WERI-Rb-1 (cell line): ENCODE measurements around the gene NCS1.

Experiments
- DNase-seq: peaks from one replicate; pipeline ENCODE4 v3.0.0-alpha.2; 2020
- H3K27ac ChIP-seq: fragments of 250-450 bp; sonication (Bioruptor Pico); 2 replicates; pipeline ENCODE4 v1.5.1; 2020; ENCODE audit warnings: mild to moderate bottlenecking, moderate library complexity
- H3K27me3 ChIP-seq: fragments of 250-450 bp; sonication (Bioruptor Pico); 2 replicates; pipeline ENCODE4 v1.5.1; 2021; ENCODE audit warnings: mild to moderate bottlenecking, low read depth, moderate library complexity; ENCODE audit not compliant: insufficient read depth, severe bottlenecking
- H3K36me3 ChIP-seq: fragments of 250-450 bp; sonication (Bioruptor Pico); 2 replicates; pipeline ENCODE4 v1.5.1; 2020; ENCODE audit warnings: mild to moderate bottlenecking, moderate library complexity
- H3K4me3 ChIP-seq: 2 replicates; pipeline ENCODE4 v1.5.1; 2011; ENCODE audit warnings: low read depth, mild to moderate bottlenecking, control low read depth, low read length
- H3K9me3 ChIP-seq: fragments of 250-450 bp; sonication (Bioruptor Pico); 2 replicates; pipeline ENCODE4 v1.5.1; 2021; ENCODE audit warnings: mild to moderate bottlenecking, moderate library complexity; ENCODE audit not compliant: severe bottlenecking
- TF ChIP-seq, protein P1 (sequence below): IDR thresholded peaks from 2 replicates; pipeline ENCODE4 v1.5.1; 2011; ENCODE audit warnings: low read depth, mild to moderate bottlenecking, control low read depth, inconsistent platforms, low read length

NCS1 gene

DNA sequence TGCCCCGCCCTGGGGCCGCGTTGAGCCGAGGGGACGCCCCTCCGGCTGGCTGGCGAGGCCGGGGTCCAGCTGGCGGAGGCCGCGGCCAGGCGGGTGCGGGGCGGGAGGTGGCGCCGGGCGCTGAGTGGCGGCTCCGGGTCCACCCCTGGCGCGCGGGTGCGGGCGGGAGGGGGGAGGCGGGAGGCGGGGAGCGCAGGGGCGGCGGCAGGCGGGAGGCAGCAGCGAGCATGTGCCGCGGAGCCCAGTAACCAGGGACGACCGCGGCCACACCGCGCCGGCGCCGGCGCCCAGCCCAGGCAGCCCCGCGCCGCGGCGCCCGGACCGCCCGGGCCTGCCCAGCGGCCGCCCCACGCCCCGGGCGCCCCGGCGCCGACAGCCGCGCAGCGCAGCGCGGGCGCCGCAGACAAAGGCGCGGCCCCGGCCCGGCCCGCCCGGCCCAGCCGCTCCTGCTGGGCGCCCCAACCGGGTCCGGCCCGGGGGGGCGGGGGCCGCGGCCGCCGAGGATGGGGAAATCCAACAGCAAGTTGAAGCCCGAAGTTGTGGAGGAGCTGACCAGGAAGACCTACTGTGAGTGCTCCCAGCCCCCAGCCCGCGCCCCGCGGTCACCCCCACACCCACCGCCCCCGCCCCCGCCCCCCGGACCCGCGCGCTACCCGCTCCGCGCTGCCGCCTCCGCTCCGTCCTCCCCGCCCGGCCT, at the start of gene NCS1:
TSS of gene NCS1 (plus strand) at position 244 of the 697 bp plus-strand sequence. CDS start at position 504, 260 bp downstream.
- DNase-seq: peak; percentile 90
- H3K27ac ChIP-seq: peak within 1 kb of the TSS; percentile 85
- H3K27me3 ChIP-seq: no peaks in the 10 kb centered on the region
- TF ChIP-seq, protein P1, sequence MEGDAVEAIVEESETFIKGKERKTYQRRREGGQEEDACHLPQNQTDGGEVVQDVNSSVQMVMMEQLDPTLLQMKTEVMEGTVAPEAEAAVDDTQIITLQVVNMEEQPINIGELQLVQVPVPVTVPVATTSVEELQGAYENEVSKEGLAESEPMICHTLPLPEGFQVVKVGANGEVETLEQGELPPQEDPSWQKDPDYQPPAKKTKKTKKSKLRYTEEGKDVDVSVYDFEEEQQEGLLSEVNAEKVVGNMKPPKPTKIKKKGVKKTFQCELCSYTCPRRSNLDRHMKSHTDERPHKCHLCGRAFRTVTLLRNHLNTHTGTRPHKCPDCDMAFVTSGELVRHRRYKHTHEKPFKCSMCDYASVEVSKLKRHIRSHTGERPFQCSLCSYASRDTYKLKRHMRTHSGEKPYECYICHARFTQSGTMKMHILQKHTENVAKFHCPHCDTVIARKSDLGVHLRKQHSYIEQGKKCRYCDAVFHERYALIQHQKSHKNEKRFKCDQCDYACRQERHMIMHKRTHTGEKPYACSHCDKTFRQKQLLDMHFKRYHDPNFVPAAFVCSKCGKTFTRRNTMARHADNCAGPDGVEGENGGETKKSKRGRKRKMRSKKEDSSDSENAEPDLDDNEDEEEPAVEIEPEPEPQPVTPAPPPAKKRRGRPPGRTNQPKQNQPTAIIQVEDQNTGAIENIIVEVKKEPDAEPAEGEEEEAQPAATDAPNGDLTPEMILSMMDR: no peak
- H3K36me3 ChIP-seq: peaks cover 40% of the 10 kb centered on the region
- no peaks in the 10 kb centered on the region for H3K9me3 ChIP-seq
- H3K4me3 ChIP-seq: peak within 1 kb of the TSS; percentile 75

DNA sequence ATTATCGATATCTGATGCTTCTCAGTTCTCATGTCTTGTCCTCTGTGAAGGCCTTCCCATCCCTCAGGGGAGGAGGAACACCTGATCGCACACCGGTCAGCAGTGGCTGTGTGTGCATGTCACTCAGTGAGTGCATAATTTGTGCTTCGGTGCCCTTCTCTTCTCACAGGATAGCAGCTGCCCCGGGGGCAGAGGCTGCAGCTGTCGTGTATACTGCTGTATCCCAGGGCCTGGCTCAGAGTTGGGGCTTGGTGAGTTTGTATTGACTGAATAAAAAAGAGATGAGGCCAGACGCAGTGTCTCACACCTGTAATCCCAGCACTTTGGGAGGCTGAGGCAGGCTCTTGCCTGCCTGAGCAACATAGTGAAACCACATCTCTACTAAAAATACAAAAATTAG, 49.7 kb upstream of the NCS1 start:
- no peak overlapping the region for H3K27ac ChIP-seq
- peaks cover 16% of the 10 kb centered on the region for H3K36me3 ChIP-seq
- no peaks in the 10 kb centered on the region for H3K9me3 ChIP-seq
- no peaks in the 10 kb centered on the region for H3K27me3 ChIP-seq
- no peak for DNase-seq
- TF ChIP-seq, protein P1: no peak
- no peak overlapping the region for H3K4me3 ChIP-seq

DNA sequence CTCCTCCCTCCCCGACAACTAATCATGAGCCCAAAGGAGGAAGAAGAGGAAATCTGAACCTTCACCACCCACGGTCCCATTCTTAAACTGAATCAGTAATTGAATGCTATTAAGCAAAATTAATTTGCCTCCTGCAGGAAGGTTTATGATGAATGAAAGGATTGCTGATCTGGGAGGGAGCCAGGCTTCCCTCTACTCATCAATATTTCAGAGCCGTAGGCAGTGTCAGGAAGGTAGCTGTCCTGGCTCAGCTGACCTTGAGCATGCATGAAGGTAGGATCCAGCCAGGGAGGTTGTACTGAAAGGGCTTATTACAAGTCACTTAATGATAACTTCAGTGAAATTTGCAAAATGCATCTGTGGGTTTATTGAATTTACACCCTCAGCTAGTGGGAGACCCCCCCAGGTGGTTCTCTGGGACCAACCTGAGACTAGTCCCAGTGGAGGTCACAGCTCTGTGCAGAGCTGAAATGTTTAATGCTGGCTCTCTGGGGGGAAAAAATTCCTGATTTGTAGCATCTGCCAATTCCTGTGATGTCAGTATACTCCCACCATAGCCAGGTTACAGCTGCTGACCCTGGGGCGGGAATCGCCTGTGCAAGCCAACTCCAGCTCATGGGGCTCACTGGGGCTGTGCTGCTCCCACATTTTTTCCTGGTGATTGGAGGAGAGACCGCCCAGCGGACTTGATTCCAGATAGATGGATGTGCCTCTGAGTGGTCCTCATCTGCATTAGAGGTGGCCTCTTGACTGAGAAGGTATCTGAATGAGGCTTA, 47.9 kb upstream of the NCS1 start:
- H3K36me3 ChIP-seq: peaks cover 34% of the 10 kb centered on the region
- TF ChIP-seq, protein P1: no peak
- H3K27ac ChIP-seq: no peak overlapping the region
- no peaks in the 10 kb centered on the region for H3K9me3 ChIP-seq
- no peak for DNase-seq
- no peaks in the 10 kb centered on the region for H3K27me3 ChIP-seq
- no peak overlapping the region for H3K4me3 ChIP-seq

DNA sequence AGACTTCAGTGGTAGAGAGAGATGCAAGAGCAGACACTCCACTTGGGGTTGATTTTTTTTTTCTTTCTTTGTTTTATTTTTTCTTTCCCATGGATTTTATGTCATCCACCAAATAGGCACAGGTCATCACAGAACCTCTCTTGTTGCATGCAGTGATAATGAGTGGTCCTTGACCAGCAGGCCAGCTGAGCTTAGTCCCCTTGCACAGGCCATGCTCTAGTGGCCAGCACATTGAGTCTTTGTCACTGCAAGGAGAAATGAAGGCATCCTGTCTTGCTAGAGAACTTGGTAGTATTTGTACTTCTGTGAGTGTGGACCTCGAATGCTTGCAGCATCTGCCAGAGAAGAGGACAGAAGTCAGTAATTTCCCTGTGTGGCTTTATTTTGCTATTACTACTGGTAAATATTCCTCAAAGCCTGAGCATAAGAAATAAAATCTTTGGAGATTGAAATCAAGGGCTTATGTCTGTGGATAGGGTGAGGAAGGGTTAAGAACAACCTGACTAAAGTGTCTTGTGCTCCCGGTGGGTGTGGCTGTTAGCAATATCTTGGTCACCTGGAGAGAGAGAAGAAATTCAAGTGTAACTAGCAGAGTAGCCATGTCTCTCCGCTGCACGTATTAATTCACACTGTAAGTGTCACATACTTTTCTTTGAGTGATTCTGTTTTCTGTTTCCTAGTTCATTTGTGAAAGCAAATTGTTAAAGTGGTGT, 45.3 kb upstream of the NCS1 start:
- TF ChIP-seq, protein P1: no peak
- no peak overlapping the region for H3K27ac ChIP-seq

DNA sequence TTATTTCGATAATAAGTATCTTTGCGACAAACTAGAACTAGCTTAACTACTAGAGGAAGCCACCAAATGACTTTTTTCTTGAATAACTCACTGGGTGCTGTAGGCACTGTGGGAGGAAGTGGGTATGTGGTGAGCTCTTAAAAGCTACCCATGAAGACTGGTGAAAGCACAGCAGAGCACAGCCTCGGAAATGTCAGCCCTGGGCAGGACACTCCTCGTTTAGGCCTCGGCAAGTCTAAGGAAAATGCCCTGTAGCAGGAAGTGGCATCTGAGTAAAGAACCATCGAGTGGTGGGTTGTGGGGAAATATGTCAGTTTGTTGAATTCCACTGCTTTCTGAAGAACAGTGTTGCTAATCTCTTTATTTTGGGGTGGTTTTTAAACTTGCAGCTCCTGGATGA, 44.0 kb upstream of the NCS1 start:
- Histone ChIP-seq H3K4me3 (no peak overlapping the region), H3K27me3 (no peaks in the 10 kb centered on the region), H3K27ac (no peak overlapping the region), H3K9me3 (no peaks in the 10 kb centered on the region), H3K36me3 (peaks cover 49% of the 10 kb centered on the region)
- TF ChIP-seq, protein P1: no peak
- DNase-seq: no peak

More for the DNA sequence above, 45.3 kb upstream of the NCS1 start:
- H3K27me3 ChIP-seq: no peaks in the 10 kb centered on the region
- no peak overlapping the region for H3K4me3 ChIP-seq
- H3K36me3 ChIP-seq: peaks cover 45% of the 10 kb centered on the region
- H3K9me3 ChIP-seq: no peaks in the 10 kb centered on the region
- no peak for DNase-seq
